ENCODE results near the gene TRAF1.
A peak's percentile ranks its signal among the peaks of the same experiment; 100 is the strongest.

TRAF1 gene

GRCh38 chr9:120904061-120904977 is 22.3 kb downstream of the TRAF1 start:
- DNase-seq, result peak; percentile 65

DNA sequence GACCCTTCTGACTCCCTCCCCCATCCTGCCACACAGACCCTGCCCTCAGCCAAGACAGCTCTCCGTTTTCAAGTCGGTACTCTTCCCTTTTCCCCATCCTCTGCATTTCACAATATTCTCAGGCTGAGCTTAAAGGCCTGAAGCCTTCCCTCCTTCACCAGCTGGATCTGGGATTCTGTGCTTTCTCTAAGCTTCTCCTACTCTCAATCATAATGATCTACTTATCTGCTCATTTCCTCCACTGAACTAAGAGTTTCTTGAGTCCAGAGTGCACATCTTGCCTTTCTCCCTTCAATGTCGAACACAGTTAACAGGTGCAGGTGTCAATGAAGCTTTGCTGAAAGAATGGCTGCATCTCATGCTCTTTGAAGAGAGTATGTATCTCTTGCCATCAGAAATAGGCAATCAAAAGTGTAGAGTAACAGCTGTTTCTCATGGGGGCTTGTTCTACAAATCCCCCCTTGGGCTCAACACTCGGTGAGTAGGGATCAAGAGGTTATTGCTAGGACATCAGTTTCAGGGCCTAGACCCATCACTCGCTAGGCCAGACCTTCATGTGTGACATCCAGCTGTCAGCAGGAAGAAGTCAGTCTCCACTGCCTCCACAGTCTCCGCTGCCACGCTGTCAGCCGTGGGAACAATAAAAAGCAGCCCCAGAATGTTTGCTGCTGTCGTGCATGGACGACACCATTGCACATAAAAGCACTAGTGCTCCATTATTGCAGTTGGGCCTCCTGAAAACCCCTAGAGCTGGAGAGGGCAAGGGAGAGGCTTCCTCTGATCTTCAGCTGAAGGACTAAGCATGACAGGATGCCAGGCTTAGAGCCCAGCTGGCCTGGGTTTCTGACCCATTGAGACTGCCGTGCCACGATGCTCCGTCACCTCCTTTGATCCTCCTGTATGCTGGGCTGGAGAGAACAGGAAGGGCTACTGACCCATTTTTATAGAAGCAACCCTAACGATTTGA is 23.7 kb downstream of the TRAF1 start:
- DNase-seq, result no peak

DNA sequence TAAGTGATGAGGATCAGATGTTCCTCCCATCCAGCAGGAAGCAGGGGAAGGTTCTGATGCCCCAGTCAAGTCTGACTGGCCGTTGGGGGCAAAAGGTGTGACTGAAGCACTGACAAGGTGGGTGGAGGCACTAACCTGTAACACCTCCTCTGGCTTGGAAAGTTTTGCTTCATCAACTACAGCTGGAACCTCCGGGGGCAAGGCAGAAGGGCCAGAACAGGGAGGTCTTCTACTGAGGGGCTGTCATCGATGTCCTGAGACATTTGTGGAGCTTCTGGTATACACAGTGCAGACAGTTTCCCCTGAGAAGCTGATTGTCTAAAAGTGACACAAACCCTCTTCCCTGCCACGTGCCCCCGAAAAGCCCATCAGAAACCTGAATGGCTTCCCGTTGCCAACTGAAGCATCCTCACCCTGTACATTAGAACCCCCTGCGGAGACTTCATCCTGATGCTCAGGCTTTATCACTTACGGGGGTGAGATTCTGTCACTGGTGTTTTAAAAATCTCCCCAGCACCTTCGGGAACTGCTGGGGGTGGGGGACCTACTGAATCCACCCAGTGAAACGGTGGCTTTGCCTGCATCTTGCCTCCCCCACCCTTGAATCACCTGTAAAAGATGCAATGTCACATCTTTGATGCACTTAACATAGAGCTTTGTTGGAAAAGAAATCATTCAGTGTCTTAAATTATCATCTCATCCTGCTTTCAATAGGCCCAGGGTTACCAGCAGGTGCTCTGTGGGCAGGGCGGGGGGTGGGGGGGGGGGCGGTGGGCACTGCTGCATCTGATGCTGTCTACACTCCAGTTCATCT is 24.6 kb downstream of the TRAF1 start:
- no peak for DNase-seq

DNA sequence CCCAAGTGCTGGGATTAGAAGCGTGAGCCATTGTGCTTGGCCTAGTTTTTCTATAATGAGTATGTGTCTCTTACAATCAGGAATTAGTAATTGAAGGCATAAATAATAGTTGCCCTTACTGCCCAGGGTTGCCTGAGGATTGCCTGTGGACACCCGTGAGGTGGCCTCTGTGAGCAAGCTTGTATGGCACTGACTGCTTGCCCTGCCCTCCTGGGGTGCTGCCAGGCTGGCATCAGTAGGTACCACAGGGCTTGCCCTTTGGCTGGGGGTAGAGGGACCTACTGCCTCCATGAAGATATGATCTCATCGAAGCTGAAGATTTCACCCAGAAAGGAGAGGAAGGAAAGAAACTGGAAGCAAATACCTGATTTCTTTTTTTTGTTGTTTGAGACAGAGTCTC is 25.8 kb downstream of the TRAF1 start:
- DNase-seq, result no peak

GRCh38 chr9:120899490-120900068 is 27.0 kb downstream of the TRAF1 start:
- no peak for DNase-seq

DNA sequence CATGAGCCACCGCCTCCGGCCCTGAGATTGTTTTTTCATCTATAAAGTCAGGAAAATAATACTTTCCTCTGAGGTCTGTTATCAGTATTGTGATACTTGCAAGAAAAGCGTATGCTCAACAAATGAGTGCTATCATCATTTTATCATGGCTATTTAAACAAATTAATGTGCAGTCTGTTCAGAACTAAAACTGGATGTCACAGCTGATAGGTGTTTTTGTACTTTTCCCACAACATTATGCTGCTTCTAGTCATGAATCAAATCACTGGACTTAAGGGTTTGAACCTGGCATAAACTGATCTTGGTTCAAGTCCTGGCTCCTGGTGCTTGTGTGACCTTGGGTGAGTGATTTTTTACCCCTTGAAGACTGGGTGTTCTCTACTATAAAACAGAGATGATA is 28.2 kb downstream of the TRAF1 start:
- no peak for DNase-seq

- DNase-seq, result no peak
Observed at GRCh38 chr9:120895951-120896350, 30.6 kb downstream of the TRAF1 start.

- no peak for DNase-seq
Observed at GRCh38 chr9:120894321-120895148, 32.1 kb downstream of the TRAF1 start.

- no peak for DNase-seq
Observed at GRCh38 chr9:120893611-120894307, 32.8 kb downstream of the TRAF1 start.

DNA sequence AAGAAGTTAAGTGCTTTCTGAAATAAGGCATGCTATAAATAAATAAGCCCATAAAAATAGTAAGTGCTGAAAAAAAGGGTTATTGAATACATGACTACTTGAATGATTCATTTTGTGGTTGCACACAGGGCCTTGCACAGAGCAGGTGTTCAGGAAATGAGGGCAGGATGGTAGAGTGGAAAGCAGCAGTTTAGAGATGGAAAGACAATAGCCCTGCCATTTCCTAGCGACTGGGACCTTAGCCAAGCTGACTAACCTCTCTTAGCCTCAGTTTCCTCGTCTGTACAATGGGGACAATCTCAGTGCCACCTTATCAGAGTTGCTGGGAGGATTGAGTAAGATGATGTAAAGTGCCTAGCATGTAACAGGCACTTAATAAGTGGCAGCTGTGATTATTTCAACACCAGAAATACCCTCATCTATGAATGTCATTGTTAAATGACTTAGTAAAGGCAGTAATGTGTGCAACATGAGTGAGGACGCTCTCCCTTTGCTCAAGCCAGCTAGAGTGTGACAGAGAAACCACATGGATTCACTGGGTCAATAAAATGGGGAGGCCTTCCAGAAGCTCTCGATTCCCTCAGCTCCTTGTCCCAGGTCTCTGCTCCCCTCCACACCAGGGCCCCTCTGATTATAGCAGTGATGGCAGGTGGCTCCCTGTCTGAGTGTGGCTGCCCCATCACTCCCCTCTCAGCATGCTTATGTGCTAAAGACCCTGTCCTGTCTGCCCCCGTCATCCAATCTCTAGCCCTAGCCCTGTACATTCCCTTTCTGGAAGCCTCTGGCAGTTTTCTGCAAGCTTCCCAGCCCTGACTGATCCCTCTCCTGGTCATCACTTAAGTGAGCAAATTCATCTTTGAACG is 33.6 kb downstream of the TRAF1 start:
- peak; percentile 66 for DNase-seq

GRCh38 chr9:120891884-120892747 is 34.5 kb downstream of the TRAF1 start:
- DNase-seq, result no peak

GRCh38 chr9:120891245-120891883 is 35.2 kb downstream of the TRAF1 start:
- DNase-seq, result peak; percentile 64

GRCh38 chr9:120890320-120891244 is 36.0 kb downstream of the TRAF1 start:
- peak; percentile 36 for DNase-seq

- no peak for DNase-seq
Observed at GRCh38 chr9:120889606-120890271, 36.9 kb downstream of the TRAF1 start.

GRCh38 chr9:120888626-120889025 is 38.0 kb downstream of the TRAF1 start:
- DNase-seq, result no peak

- DNase-seq, result no peak
Observed at GRCh38 chr9:120886490-120886967, 40.1 kb downstream of the TRAF1 start.
